Parietal lobe (tissue), 1 donor: ENCODE data around the gene UQCRHL. TPM values are rescaled to one million over a fixed set of nuclear protein-coding genes. Genes with fewer than 3 reads are reported as not detected.

ENCODE experiments used
- total RNA-seq: library from RNA; depleted of rRNA; stranded (reverse); fragments of >200 nt; gene quantifications from one replicate; pipeline ENCODE4 v1.2.3, GENCODE V29; 2014

UQCRHL gene
- 1.9 TPM for total RNA-seq

DNA sequence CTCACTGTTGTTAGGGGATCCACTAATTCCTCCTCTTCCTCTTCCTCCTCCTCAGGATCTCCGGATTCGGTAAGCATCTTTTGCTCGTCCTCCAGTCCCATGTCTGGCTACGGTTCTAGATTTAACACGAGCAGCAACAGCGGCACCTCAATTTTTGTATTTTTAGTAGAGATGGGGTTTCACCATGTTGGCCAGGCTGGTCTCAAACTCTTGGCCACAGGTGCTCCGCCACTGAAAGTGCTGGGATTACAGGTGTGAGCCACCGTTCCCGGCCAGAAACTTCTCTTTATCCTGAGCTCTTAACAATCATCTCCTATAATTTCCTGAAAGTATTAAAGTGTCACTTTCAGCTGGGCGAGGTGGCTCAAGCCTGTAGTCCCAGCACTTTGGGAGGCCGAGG is at the start of gene UQCRHL:
TSS of gene UQCRHL (minus strand) at position 101 of the 400 bp plus-strand sequence. CDS start at position 101, 0 bp downstream.

DNA sequence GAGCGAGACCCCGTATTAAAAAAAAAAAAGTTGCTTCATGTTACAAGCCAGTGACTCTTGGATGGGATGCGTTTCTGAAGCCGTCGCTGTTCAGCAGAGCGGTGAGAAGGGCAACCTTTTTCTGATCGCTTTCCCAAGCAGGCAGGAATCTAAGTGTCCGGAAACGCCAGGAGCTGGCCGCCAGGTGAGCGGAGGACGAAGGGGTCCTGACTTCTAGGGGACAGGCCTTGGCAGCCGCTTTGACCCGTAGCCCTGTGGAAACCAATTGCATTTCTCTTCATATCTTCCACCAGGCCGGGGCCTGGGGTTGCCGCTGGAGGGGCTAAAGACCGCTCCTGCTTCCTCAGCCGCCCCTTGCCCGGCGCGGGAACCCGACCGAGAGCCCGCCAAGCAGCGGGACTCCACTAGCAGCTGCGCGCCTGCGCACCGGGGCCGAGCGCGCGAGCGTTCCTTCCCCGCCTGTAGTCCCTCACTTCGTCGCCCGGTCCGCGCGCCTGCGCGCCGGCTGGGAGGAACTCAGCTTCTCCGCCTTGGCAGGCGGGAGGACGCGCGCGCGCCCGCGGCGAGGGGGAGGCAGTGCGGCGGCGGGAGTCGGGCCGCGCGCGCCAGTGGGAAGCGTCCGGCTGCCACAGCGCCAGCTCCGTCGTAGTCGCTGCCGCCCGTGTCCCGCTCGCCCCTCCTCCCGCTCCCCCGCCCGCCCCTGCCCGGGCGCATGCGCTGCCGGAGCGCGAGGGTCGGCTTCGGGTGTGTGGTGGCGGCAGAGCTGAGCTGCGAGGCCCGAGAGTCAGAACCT is 39.8 kb upstream of the UQCRHL start, which contains the start of gene SPEN:
TSS of gene SPEN (plus strand) at position 608 of the 793 bp plus-strand sequence. CDS start 361 bp downstream, outside the sequence.

GRCh38 chr1:15758343-15758931 is 49.0 kb downstream of the UQCRHL start, which contains the start of gene FBLIM1:
Gene FBLIM1 (plus strand): TSS chr1:15758795. CDS start chr1:15764984, 6,189 bp downstream.

Other genes with a start within 250 kb of the UQCRHL start
- 0.31 TPM for gene AGMAT, start 222.6 kb downstream of the UQCRHL start, total RNA-seq
- 48.5 TPM for gene DDI2, start 190.2 kb downstream of the UQCRHL start, total RNA-seq
- 41.0 TPM for gene PLEKHM2, start 123.3 kb downstream of the UQCRHL start, total RNA-seq
- gene SLC25A34, start 71.4 kb downstream of the UQCRHL start, total RNA-seq = 1.6 TPM
- not detected for gene TMEM82, start 65.2 kb downstream of the UQCRHL start, total RNA-seq
- gene FBLIM1, start 48.9 kb downstream of the UQCRHL start, total RNA-seq = 13.8 TPM
- gene SPEN, start 40.1 kb upstream of the UQCRHL start, total RNA-seq = 122 TPM
- 51.3 TPM for gene ZBTB17, start 168.5 kb upstream of the UQCRHL start, total RNA-seq
- gene SRARP, start 196.6 kb upstream of the UQCRHL start, total RNA-seq = 0.63 TPM
- gene HSPB7, start 210.4 kb upstream of the UQCRHL start, total RNA-seq = not detected
- gene CLCNKA, start 214.4 kb upstream of the UQCRHL start, total RNA-seq = not detected
- not detected for gene CLCNKB, start 236.1 kb upstream of the UQCRHL start, total RNA-seq